ENCODE results near the gene PRTFDC1. TPM values are rescaled to one million over a fixed set of nuclear protein-coding genes. Genes with fewer than 3 reads are reported as not detected.

Gene PRTFDC1
- total and polyA plus RNA-seq, 2 of the 13 experiments (the other 11 are each of a cell fraction or from before 2014, with no cell fraction given), result not detected

DNA sequence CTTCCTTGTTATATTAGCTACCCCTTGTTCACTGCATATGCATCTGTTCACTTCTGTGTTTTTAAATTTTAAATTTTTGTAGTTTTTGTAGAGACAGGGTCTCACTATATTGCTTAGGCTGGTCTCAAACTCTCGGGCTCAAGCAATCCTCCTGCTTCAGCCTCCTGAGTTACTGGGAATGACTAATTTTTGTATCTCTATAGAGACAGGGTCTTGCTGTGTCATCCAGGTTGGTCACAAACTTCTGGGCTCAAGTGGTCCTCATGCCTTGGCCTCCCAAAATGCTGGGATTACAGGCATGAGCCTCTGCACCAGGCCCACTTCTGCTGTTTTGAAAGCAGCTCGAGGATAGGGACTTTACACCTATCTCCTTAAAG lies 64.6 kb downstream of the PRTFDC1 start:
- Histone ChIP-seq H3K79me2 (ENCODE audit: insufficient read depth, low read length) (no peaks in the 10 kb centered on the region), H3K4me2 (ENCODE audit: low read depth, low read length) (no peak overlapping the region), H3K9me3 (ENCODE audit: low read length) (no peaks in the 10 kb centered on the region), H3K9ac (ENCODE audit: insufficient read depth, low read depth, low read length) (no peak overlapping the region), H3K4me1 (ENCODE audit: insufficient read depth, low read length) (no peaks in the 10 kb centered on the region), H3K36me3 (replicated peaks in 1 of 2; ENCODE audit: control insufficient read depth in 1 of 2, insufficient read depth in 2 of 2, low read length in 2 of 2) (no peaks in the 10 kb centered on the region), H2AFZ (ENCODE audit: low read length) (no peak overlapping the region), H4K20me1 (ENCODE audit: insufficient read depth, low read length) (no peaks in the 10 kb centered on the region), H3K27ac (ENCODE audit: extremely low read length, insufficient read depth, low read length) (no peak overlapping the region), H3K4me3 (replicated peaks in 1 of 3; ENCODE audit: insufficient read depth in 1 of 3, low read depth in 2 of 3, low read length in 3 of 3) (no peak overlapping the region), H3K27me3 (ENCODE audit: control insufficient read depth in 1 of 2, insufficient read depth in 2 of 2, low read length in 2 of 2) (no peaks in the 10 kb centered on the region; a peak in 1 of 5 replicates)
- FAIRE-seq (no peak), ATAC-seq (no peak), DNase-seq (ENCODE audit: low spot score) (no peak)
- TF ChIP-seq ZNF530 (CRISPR knock-in tag; IDR thresholded peaks at IDR 0.05; ENCODE audit: low read depth) (no peak), ZSCAN29 (CRISPR knock-in tag; conservative IDR thresholded peaks at IDR 0.05) (no peak), NFE2L2 (IDR thresholded peaks at IDR 0.05; ENCODE audit: low read length) (no peak), RFX3 (CRISPR knock-in tag; IDR thresholded peaks at IDR 0.05) (no peak), RXRB (CRISPR knock-in tag; IDR thresholded peaks at IDR 0.05; ENCODE audit: borderline replicate concordance) (no peak)
- POLR2A ChIA-PET, result no interaction called here
- CTCF ChIA-PET (ENCODE audit: low intra/inter-chr PET ratio, low total read pairs), result no interaction called here
- 3% methylated on average over 2 of the region's 2 CpGs for WGBS (ENCODE audit: low lambda C conversion rate)
- BruUV-seq (replicated peaks), result no TSS peak
- intact Hi-C loops (cut with micrococcal nuclease; ENCODE audit: unreplicated experiment) (no loop called here), in situ Hi-C loops (cut with HindIII; ENCODE audit: extremely low pct_ligation_motif_present, low pct_unique_long_range_greater_than_20kb) (no loop called here)

GRCh38 chr10:24886290-24886680 lies 66.1 kb downstream of the PRTFDC1 start:
- in situ Hi-C loops (cut with HindIII; ENCODE audit: extremely low pct_ligation_motif_present, low pct_unique_long_range_greater_than_20kb), result no loop called here
- H4K20me1 ChIP-seq (ENCODE audit: insufficient read depth, low read length), result no peaks in the 10 kb centered on the region
- no peaks in the 10 kb centered on the region for H3K36me3 ChIP-seq (replicated peaks in 1 of 2; ENCODE audit: control insufficient read depth in 1 of 2, insufficient read depth in 2 of 2, low read length in 2 of 2)
- no peak overlapping the region for H3K9ac ChIP-seq (ENCODE audit: insufficient read depth, low read depth, low read length)
- H3K79me2 ChIP-seq (ENCODE audit: insufficient read depth, low read length), result no peaks in the 10 kb centered on the region
- no peak overlapping the region for H3K27ac ChIP-seq (ENCODE audit: extremely low read length, insufficient read depth, low read length)
- H3K9me3 ChIP-seq (ENCODE audit: low read length), result no peaks in the 10 kb centered on the region
- no peak overlapping the region for H2AFZ ChIP-seq (ENCODE audit: low read length)
- H3K27me3 ChIP-seq (ENCODE audit: control insufficient read depth in 1 of 2, insufficient read depth in 2 of 2, low read length in 2 of 2), result no peaks in the 10 kb centered on the region; a peak in 1 of 5 replicates
- H3K4me3 ChIP-seq (replicated peaks in 1 of 3; ENCODE audit: insufficient read depth in 1 of 3, low read depth in 2 of 3, low read length in 3 of 3), result no peak overlapping the region
- ATAC-seq (no peak), DNase-seq (ENCODE audit: low spot score) (no peak), FAIRE-seq (no peak)
- BruUV-seq (replicated peaks), result no TSS peak
- intact Hi-C loops (cut with micrococcal nuclease; ENCODE audit: unreplicated experiment), result no loop called here
- H3K4me1 ChIP-seq (ENCODE audit: insufficient read depth, low read length), result no peaks in the 10 kb centered on the region
- POLR2A ChIA-PET, result no interaction called here
- 28% methylated on average over 4 of the region's 5 CpGs for WGBS (ENCODE audit: low lambda C conversion rate)
- CTCF ChIA-PET (ENCODE audit: low intra/inter-chr PET ratio, low total read pairs), result no interaction called here
- H3K4me2 ChIP-seq (ENCODE audit: low read depth, low read length), result no peak overlapping the region
- TF ChIP-seq ZBED4 (CRISPR knock-in tag; IDR thresholded peaks at IDR 0.05; ENCODE audit: borderline replicate concordance) (no peak), ZNF549 (CRISPR knock-in tag; IDR thresholded peaks at IDR 0.05) (no peak), KLF11 (CRISPR knock-in tag; IDR thresholded peaks at IDR 0.05) (no peak), ZNF225 (CRISPR knock-in tag; IDR thresholded peaks at IDR 0.05) (no peak), TFDP1 (CRISPR knock-in tag; IDR thresholded peaks at IDR 0.05; ENCODE audit: borderline replicate concordance) (no peak), LCORL (IDR thresholded peaks at IDR 0.05) (no peak), LCORL (CRISPR knock-in tag; IDR thresholded peaks at IDR 0.05) (no peak)
